ENCODE results near the gene CD82.

The CD82 gene

DNA sequence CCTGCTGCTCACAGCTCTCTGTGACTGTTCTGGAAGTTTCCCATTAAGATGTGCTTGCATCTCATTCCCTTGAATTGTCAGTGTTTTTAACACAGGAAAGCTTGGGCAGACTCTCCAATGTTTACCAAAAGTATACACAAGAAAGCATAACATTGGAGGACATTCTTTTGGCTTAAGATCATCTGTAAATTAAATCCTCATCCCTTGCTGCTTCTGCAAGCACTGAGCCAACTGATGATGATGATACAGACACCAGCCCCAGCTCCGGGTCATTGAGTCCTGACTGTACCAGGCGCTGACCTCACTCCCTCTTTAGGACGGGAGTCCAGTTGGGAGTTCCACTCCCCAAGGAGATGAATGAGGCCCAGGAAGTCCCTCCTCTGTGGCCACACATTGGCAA is 23.8 kb downstream of the CD82 start:
- Histone ChIP-seq H3K4me1 (ENCODE audit: insufficient read depth, low read length) (peaks cover 8% of the 10 kb centered on the region; the same call in 1 of the 2 replicates), H3K9me3 (ENCODE audit: control insufficient read depth, insufficient read depth, low read length) (no peaks in the 10 kb centered on the region), H3K9ac (ENCODE audit: low read depth, low read length) (no peak overlapping the region), H3K36me3 (ENCODE audit: insufficient read depth, low read length) (no peaks in the 10 kb centered on the region)

DNA sequence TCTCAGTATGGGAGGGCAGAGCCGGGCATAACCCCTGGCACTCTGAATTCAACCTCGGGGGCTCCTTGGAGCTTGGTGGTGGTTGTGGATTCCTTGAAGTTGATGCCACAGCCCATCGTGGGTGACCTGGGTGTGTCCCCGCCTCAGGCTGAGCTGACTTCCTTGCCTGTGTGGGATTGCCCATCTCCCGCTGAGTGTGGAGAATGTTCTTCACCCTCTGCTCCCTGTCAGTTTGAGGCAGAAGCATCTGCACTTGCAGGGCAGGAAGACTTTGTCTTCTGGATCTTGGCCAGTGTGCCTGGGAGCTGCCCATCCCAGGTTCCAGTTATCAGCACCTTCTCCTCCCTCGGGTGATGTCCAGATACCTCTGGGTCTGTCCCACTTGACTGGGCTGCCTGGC is 25.3 kb downstream of the CD82 start:
- Histone ChIP-seq H3K9me3 (ENCODE audit: control insufficient read depth, insufficient read depth, low read length) (no peaks in the 10 kb centered on the region), H3K36me3 (ENCODE audit: insufficient read depth, low read length) (no peaks in the 10 kb centered on the region), H3K9ac (ENCODE audit: low read depth, low read length) (no peak overlapping the region), H3K4me1 (ENCODE audit: insufficient read depth, low read length) (peaks cover 8% of the 10 kb centered on the region; the same call in 1 of the 2 replicates)

DNA sequence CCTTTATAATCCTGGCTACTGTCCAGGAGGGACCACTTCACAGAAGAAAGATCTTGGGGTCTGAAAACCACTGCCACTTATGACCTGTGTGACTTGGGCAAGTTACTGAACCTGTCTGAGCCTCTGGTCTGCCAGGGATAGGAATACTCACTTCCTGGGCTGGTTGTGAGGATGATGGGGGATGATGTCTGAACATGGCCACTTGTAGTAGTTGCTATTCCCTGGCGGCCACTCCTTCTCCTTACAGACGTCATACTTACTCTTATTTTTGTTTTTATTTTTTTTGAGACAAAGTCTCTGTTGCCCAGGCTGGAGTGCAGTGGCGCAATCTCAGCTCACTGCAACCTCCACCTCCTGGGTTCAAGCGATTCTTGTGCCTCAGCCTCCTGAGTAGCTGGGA is 26.1 kb downstream of the CD82 start:
- H3K36me3 ChIP-seq (ENCODE audit: insufficient read depth, low read length) = no peaks in the 10 kb centered on the region
- no peaks in the 10 kb centered on the region for H3K9me3 ChIP-seq (ENCODE audit: control insufficient read depth, insufficient read depth, low read length)
- no peak overlapping the region for H3K9ac ChIP-seq (ENCODE audit: low read depth, low read length)
- H3K4me1 ChIP-seq (ENCODE audit: insufficient read depth, low read length) = peaks cover 14% of the 10 kb centered on the region

DNA sequence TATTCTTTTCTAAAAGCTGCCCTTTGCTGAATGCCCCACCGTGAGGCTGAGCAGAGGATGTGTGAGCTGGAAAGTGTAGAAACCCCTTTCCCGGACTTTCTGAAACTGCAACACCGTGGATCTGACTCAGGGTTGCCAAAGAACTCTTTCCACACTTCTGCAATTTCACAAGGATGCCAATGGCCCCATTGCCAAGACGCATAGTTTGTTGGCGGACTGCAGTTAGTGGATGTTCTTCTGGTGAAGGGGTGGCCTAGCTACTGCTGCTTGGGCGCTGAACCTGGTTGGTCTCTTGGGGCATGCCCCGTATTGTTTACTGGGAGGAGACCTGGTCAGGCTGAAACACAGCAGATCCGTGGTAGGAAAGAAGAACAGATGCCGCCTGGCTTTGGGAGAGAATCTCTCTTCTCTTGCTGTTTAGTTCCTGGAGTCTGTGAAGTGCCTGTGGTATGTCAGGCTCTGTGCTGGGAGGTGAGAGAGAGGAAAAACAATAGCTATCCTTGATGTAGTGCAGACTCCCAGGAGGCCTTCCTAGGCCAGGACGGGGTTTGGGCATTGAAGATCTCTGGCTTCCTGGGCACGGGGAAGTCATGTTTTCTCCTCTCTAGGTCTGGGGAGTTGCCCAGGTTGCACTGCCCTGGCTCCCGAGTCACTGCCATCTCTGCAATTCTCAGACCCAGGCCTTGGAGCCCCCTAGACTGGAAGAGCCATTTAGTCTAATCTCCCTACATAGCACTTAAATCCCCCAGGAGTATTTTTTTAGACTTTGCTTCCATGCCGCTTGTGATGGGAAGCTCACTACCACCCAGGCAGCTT is 26.9 kb downstream of the CD82 start:
- Histone ChIP-seq H3K9ac (ENCODE audit: low read depth, low read length) (no peak overlapping the region), H3K4me1 (ENCODE audit: insufficient read depth, low read length) (peaks cover 15% of the 10 kb centered on the region), H3K36me3 (ENCODE audit: insufficient read depth, low read length) (no peaks in the 10 kb centered on the region), H3K9me3 (ENCODE audit: control insufficient read depth, insufficient read depth, low read length) (no peaks in the 10 kb centered on the region)

- Histone ChIP-seq H3K36me3 (ENCODE audit: insufficient read depth, low read length) (no peaks in the 10 kb centered on the region), H3K9ac (ENCODE audit: low read depth, low read length) (no peak overlapping the region), H3K4me1 (ENCODE audit: insufficient read depth, low read length) (peaks cover 13% of the 10 kb centered on the region), H3K9me3 (ENCODE audit: control insufficient read depth, insufficient read depth, low read length) (no peaks in the 10 kb centered on the region)
Observed at GRCh38 chr11:44593251-44593650, 27.8 kb downstream of the CD82 start.

DNA sequence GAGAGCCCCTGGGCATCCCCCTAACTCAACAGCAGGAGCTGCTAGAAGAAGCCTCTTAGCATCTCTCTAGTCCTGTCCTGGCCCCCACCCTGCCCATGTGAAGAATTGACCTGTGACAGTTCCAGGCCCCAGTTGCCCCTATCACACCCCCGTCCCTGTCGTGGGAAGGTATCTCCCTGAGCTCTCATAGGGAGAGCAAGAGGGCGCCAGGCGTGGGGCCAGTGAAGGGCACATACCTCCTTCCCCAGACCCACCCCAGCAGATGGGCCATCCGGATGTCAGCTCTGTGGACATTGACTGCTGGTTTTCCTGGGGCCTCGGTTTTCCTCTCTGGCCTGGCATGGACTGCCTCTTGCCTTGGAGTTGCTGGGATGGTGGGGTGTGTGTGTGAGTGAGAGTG is 29.5 kb downstream of the CD82 start:
- peaks cover 13% of the 10 kb centered on the region for H3K4me1 ChIP-seq (ENCODE audit: insufficient read depth, low read length)
- H3K9me3 ChIP-seq (ENCODE audit: control insufficient read depth, insufficient read depth, low read length) = no peaks in the 10 kb centered on the region
- no peaks in the 10 kb centered on the region for H3K36me3 ChIP-seq (ENCODE audit: insufficient read depth, low read length)
- H3K9ac ChIP-seq (ENCODE audit: low read depth, low read length) = no peak overlapping the region

- H3K36me3 ChIP-seq (ENCODE audit: insufficient read depth, low read length) = no peaks in the 10 kb centered on the region
- H3K9me3 ChIP-seq (ENCODE audit: control insufficient read depth, insufficient read depth, low read length) = no peaks in the 10 kb centered on the region
- H3K9ac ChIP-seq (ENCODE audit: low read depth, low read length) = no peak overlapping the region
- peaks cover 21% of the 10 kb centered on the region for H3K4me1 ChIP-seq (ENCODE audit: insufficient read depth, low read length)
Observed at GRCh38 chr11:44595964-44596381, 30.5 kb downstream of the CD82 start.

DNA sequence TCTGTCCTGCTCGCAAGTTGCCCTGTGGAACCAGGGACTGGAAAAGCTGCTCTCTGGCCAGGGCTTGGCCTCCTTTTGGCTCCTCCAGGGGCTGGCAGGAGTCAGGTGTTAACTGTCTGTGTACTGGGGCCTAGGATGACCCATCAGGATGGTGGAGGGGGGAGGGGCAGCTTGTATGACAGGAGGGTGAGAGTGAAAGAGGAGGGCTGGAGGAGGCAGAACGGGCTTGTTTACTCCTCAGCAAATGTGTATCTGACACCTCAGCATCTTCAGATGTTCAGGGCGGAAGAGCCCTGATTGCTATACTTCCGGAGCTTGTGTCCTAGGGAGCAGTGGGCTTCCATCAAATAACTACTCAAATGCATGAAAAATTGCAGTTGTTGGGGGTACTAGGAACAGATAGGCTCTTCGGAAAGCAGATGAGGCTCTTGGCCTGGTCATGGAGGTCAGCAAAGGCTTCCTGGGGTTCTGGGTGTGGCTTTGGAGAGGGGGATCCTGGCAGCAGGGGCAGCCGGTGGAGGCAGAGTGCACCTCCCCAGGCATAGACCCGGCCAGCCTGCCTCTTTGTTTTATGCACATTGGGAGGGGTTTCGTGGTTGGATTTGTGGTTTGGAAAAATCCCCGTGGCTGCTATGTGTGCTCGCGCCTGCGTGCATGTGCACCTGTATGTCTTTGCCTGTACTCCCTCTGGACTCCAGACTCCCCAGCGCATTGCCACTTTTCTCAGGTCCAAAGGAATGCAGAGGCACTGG is 31.2 kb downstream of the CD82 start:
- Histone ChIP-seq H3K4me1 (ENCODE audit: insufficient read depth, low read length) (peaks cover 26% of the 10 kb centered on the region), H3K9ac (ENCODE audit: low read depth, low read length) (no peak overlapping the region), H3K9me3 (ENCODE audit: control insufficient read depth, insufficient read depth, low read length) (no peaks in the 10 kb centered on the region), H3K36me3 (ENCODE audit: insufficient read depth, low read length) (no peaks in the 10 kb centered on the region)

GRCh38 chr11:44597358-44598012 is 32.0 kb downstream of the CD82 start:
- Histone ChIP-seq H3K9me3 (ENCODE audit: control insufficient read depth, insufficient read depth, low read length) (no peaks in the 10 kb centered on the region), H3K9ac (ENCODE audit: low read depth, low read length) (no peak overlapping the region), H3K36me3 (ENCODE audit: insufficient read depth, low read length) (no peaks in the 10 kb centered on the region), H3K4me1 (ENCODE audit: insufficient read depth, low read length) (peaks cover 26% of the 10 kb centered on the region)

DNA sequence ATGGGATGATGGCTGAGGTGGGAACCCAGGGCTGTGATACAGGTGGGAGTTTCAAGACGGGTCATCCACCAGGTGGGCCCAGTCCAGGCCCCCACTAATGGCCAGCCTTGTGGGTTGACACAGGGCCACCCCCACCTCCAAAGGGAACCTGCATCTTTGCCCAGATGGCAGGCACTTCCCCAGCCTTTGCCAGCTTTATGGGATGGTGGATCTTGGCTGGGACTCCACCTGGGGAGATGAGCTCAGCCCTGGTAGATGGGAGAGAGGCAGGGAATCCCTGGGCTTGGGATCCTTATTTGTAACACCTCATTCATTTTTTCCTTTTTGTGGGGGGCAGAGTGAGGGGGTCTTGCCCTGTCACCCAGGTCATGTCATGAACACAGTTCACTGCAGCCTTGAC is 33.4 kb downstream of the CD82 start:
- Histone ChIP-seq H3K36me3 (ENCODE audit: insufficient read depth, low read length) (no peaks in the 10 kb centered on the region), H3K4me1 (ENCODE audit: insufficient read depth, low read length) (peaks cover 23% of the 10 kb centered on the region), H3K9me3 (ENCODE audit: control insufficient read depth, insufficient read depth, low read length) (no peaks in the 10 kb centered on the region), H3K9ac (ENCODE audit: low read depth, low read length) (no peak overlapping the region)

- Histone ChIP-seq H3K9ac (ENCODE audit: low read depth, low read length) (no peak overlapping the region), H3K36me3 (ENCODE audit: insufficient read depth, low read length) (no peaks in the 10 kb centered on the region), H3K4me1 (ENCODE audit: insufficient read depth, low read length) (peaks cover 23% of the 10 kb centered on the region), H3K9me3 (ENCODE audit: control insufficient read depth, insufficient read depth, low read length) (no peaks in the 10 kb centered on the region)
Observed at GRCh38 chr11:44600261-44600660, 34.8 kb downstream of the CD82 start.

DNA sequence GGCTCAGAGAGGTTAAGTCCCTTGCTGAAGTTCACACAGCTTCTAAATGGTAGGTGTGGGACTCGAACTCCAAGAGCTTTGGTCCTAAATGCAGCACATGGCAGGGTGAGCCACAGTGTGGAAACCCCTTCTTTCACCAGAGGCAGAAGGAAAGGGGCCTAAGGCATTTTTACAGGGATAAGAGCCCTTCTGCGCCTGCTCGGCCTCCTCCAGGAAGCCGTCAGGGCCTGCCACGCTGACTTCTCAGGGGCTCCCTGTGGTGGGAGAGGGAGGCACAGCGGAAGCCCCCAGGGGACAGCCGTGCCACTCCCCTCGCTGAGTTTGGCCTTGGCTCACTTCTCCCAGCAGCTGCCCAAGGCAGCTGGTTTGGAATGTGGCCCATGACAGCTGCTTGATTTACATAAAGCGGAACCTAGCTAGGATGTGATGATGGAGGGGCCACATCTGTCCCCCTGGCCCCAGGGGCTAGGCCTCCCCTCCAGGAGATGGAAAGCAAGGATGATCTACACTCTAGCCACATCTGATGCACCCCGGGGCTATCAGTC is 35.4 kb downstream of the CD82 start:
- H3K9me3 ChIP-seq (ENCODE audit: control insufficient read depth, insufficient read depth, low read length) = no peaks in the 10 kb centered on the region
- no peaks in the 10 kb centered on the region for H3K36me3 ChIP-seq (ENCODE audit: insufficient read depth, low read length)
- H3K4me1 ChIP-seq (ENCODE audit: insufficient read depth, low read length) = peaks cover 23% of the 10 kb centered on the region
- no peak overlapping the region for H3K9ac ChIP-seq (ENCODE audit: low read depth, low read length)

DNA sequence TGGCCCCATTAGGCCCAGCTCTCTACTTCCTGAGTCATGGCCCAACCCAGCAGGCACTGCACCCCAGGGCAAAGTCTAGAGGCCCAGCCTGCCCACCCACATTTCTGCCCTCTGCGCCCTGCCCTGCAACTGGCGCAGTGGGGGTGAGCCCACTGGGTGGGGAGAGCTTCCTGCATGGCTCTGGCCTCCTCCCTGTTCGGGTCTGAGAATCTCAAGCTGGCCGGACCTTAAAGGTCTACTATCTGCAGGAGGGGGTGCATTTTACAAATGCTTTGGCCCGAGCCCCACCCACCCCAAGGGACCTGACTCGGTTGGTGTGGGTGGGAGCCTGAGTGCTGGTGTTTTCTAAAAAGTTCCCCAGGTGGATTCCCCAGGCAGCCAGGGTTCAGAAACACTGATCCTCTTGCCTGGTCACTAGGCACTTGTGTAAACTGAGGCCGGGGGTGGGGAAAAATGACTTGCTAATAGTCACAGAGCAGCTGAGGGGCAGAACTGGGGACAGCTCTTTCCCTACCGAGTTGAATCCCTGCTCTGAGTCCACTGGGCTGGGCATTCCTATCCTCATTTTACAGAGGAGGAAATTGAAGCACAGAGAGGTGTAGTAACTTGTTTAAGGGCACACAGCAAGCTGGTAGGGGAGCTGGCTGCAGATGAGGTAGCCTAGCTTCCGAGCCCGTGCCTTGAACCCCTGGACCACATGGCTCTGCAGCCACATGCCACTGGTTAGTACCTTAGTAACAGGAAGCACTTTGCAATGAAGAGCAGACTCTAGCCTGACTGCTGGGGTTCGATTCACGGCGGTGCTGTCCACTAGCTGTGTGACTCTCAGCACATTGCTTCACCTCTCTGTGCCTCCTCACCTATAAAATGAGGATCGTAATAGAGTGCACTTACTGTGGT is 36.3 kb downstream of the CD82 start:
- H3K9ac ChIP-seq (ENCODE audit: low read depth, low read length) = no peak overlapping the region
- peaks cover 16% of the 10 kb centered on the region for H3K4me1 ChIP-seq (ENCODE audit: insufficient read depth, low read length)
- H3K36me3 ChIP-seq (ENCODE audit: insufficient read depth, low read length) = no peaks in the 10 kb centered on the region

DNA sequence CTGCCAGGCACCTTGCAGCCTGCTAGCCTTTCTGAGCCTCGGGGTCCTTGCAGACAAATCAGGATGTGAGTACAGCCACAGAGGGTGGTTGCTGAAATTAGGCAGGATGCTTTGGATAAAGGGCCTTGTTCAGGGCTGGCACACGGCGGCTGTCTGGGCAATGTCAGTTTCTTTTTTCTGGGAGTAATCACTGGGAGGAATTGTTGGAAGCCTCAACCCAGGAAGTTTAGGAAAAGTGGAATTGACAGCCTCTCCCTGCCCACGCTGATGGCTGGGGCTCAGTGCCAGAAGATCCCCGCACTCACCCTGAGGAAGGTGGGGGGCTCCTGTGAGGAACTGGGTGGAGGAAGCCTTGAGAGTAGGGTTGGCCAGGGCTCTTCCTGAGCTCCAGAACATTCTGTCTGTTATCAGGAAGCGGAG is 37.4 kb downstream of the CD82 start:
- Histone ChIP-seq H3K4me1 (ENCODE audit: insufficient read depth, low read length) (peaks cover 14% of the 10 kb centered on the region; the same call in 1 of the 2 replicates), H3K9ac (ENCODE audit: low read depth, low read length) (no peak overlapping the region), H3K36me3 (ENCODE audit: insufficient read depth, low read length) (no peaks in the 10 kb centered on the region), H3K9me3 (ENCODE audit: control insufficient read depth, insufficient read depth, low read length) (no peaks in the 10 kb centered on the region)

More for the DNA sequence above, 36.3 kb downstream of the CD82 start:
- no peaks in the 10 kb centered on the region for H3K9me3 ChIP-seq (ENCODE audit: control insufficient read depth, insufficient read depth, low read length)
